IPS-NIHi7 (cell line): Measurements from ENCODE around the gene HOXC4.
A peak's percentile ranks its signal among the peaks of the same experiment; 100 is the strongest.
"Not testable (repeated sequence)": the region's sequence is repeated elsewhere in the genome, so short reads cannot be mapped to it uniquely, and the experiment has no call there.

Experiments used
- DNase-seq: peaks from one replicate; pipeline ENCODE4 v3.0.0; 2012; ENCODE audit warnings: mixed read lengths; ENCODE audit errors: extremely low spot score

The HOXC4 gene

DNA sequence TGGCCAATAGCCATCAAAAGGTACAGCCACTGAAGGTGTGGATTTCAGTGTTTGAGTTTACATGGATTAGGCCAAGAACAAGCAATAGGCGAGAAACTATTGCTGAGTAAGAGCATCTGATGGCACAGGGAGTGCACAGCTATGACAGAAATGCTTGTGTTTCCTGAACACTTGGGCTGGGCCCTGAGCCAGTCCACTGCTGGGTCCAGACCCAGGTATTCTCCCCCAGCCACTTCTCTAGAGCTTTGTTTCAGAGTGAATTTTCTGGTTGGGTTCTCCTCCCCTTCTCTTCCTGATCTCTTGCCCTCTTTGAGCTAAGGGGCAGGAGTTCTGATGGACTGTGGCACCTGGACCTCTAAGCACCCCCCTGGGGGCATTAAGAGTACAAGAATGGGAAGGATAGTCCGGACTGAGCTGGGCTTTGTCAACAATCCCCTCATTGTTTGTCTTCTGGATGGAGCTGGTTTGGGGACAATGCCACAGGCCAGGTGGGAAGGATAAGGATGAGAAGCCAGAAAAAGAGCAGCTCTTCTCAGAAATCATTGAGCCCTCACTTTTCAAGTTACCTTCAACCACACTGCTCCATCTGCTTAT is 12.4 kb upstream of the HOXC4 start:
- no peak for DNase-seq

DNA sequence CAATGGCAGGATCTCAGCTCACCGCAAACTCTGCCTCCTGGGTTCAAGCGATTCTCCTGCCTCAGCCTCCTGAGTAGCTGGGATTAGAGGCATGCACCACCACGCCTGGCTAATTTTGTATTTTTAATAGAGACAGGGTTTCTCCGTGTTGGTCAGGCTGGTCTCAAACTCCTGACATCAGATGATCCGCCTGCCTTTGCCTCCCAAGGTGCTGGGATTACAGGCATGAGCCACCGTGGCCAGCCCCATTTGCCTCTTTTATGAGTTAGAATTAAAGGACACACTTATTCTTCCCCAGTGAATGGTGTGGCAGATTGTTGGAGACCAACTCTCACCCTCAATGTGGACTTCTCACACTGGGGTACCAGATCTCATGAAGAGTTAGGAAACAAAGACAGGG is 11.6 kb upstream of the HOXC4 start:
- not testable (repeated sequence) for DNase-seq

DNA sequence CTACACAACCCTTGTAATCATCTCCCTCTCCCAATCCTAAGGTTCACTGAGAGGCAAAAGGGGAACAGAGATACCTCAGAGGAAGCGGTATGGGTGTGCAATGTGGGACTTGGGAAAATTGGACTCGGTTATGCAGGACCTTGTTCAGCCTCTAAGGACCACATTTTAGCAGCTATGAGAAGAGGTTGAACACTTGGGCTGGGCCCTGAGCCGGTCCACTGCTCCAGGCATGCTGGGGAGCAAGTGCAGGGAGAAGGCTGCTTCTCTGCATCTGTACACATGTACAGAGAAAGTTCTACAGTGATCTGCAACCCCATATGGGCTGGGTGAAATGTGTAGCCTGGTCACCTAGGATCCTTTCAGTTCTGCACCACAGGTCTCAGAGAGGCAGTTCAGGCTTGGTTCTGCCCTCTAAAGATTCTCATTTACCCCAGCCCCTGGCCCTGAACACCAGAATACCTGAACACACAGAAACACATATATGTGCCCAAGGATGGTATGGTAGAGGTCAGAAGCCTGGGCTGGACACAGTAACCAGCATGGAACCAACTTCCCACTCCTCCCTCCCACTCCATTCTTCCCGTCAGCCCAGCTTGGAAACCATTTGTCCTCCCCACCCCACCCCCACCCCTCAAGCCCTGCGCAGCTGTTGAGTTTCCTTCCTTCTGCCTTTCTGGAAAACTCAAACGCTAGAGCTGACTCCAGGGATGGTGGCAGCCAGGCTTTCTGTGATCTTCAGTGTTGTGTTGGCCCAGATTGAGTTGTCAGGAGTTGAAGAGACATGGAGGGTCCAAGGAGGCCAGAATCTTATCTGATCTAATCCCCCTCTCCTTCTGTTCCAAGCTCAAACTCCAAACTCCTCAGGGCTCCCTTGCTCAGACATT is 10.4 kb upstream of the HOXC4 start:
- DNase-seq = no peak

DNA sequence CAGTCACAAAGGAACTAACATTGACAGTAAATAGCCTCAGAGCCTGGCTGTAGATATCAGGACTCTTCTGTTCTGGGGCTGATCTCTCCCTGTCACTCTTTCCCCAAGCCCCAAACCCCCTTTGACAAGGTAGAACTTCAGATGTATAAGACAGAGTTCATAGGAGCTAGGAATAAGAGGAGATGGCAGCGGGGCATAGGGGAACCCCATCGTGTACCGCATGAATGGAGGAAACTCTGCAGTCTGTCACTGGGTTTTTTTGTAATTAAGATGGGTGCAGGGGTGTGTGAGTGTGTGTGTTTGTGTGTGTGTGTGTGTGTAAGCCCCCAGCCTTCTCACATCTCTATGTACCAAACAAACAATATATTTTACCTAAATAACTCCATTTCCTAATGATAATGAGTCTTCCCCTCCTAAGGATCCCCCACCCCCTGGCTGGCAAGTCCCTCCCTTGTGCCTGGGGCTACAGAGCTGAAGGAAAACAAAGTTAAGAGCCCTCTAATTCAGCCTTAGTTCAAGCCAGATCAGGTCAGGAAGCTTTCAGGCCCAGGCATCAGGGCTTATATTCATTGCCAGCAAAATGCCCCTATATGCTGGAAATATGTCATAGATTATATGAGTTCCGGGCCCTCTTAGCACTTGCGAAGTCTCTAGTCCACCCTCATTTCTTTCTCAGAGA is 9.1 kb upstream of the HOXC4 start:
- no peak for DNase-seq

DNA sequence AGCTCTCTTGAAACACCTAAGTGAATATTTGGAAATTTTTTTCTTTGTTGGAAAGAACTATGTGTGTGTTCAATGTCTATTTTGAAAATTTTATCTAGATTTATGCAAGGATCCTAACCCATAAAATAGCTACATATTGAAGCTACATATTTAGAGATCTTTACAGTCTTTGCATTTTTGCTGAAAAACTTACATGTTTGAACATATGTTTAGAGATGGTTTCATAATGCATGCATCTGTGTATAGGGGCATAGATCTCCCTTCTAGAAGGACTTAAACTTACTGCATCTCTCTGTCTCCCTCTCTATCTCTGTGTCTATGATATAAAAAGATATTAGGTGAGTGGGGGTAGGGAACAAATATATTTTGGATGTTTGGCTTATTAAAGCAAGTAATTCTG is 8.2 kb upstream of the HOXC4 start:
- no peak for DNase-seq

DNA sequence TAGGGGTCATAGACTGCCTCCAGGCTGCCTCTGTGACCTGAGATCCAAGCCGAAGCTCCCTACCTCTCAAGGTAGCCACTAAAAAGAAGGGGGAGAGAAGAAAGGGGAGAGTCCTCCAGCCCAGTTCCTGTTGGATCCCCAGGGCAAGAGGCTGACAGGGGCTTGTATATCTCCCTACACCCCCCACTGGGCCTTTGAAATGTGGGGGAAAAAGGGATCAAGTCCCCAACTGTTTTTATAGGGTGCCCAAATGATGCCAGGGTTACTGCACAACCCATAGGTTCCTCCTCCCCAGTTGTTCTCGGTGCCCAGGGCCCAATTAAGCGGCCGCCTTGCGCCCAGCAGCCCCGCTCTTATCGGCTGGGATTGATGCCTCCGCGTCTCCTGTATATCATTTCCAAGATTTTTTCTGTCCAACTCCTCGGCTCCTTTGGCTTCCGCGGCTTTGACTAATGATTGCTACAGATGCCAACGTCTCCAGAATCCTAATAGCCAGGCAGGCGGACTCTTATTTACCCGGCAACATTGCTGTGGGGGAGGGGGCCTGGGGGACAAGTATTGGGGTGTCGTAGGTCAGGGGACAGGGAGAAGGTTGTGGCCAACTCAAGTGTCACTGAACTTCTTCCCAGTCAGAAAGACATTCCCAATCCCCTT is 7.6 kb upstream of the HOXC4 start:
- DNase-seq = no peak

DNA sequence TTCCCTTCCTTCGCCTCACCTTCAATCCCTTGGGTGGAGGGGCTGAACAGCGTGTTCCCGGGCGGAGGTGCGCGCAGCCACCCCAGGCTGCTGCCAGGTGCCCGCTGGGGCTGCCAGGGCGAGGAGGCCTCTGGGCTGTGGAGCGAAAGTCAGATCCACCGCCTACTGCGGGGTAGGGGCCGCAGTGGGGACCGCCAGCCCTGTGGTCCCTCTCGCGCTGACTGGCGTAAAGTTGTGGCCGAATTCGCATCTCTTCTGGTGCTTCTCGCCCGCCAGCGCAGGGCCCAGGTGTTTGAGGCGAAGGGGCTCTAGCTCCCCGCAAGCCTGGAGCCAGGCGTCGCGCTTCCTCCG is 6.9 kb upstream of the HOXC4 start:
- peak; percentile 22 for DNase-seq

DNA sequence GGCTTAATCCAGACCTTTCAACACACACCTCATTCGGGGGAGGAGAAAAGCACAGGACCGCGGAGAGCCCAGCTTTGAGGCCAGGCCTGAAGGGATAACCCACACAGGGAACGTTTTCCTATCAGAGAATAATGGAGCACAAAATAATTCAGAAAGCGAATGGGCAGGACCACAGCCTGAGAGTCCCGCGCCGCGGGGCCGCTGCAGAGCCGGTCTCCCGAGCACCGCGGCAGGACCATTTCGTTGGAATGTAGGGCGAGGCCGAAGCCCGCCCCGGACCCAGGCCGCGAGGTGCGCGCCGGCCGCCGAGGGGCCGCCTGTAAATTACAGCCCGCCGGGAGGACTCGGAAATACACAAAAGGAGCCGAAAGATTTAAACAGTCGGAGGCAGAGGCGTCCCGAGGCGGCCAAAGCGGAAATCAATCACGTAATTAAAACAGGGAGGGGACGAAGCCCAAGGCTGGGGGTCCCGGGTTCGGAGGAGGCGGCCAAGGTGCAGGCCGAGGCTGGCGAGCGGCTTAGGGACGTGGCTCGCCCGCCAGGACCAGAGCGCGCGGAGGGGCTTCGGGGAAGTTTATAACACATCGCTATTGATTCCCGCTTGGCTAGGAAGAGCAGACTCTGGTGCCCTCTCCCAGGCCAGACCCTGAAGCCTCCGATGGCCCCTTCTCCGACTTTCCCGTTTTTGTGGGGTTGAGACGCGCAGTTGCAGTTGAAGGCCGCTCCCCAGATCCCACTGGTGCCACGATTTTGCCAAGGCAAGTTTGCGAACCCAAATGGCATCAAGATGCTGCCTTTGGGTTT is 6.3 kb upstream of the HOXC4 start:
- peak; percentile 40 for DNase-seq

DNA sequence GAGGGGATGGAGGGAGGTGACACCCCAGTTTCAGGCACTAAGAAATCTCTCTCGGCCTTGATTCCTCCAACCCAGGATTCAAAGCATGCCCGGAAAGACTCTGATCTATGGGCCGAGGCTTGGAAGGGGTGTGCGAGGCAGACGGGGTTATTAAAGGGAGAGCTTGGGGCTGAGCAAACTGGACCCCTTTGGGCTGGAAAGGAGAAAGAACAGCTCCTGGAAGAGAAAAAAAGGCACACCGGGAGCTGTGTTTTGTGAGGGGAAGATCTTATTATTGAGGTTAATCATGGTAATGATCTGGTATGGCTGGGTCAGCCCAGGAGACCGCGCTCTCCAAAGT is 5.7 kb upstream of the HOXC4 start:
- no peak for DNase-seq

DNA sequence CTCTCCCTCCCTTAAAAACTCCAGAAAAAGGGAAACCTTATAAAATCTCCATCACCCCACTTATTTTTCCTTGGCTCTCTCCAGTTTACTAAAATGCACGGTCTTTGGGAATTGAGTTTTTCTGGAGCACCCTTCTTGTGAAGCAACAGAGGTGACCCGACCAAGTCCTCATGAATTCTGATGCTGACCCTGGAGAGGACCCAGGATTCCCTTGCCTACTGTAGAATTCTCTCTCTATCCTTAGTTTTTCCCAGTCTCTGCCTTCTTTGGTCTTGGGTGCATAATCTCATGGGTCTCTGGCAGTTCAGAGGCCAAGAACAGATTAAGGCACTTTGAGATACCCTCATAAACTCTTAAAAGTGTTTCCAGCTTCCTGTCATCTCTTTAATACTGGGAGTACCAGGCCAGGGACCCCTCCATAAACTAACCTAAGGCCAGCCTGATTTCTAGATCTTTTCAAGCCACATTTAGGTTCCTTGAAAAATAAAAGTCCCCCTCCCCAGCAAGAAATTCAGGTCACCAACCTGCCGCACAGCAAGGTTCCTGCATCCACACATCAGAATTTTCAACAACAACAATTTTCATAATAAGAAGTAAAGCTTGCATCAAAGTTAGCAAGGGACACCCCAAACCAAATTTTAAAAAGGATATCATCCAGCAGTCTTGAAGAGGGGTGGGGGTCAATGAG is 5.1 kb upstream of the HOXC4 start:
- no peak for DNase-seq

DNA sequence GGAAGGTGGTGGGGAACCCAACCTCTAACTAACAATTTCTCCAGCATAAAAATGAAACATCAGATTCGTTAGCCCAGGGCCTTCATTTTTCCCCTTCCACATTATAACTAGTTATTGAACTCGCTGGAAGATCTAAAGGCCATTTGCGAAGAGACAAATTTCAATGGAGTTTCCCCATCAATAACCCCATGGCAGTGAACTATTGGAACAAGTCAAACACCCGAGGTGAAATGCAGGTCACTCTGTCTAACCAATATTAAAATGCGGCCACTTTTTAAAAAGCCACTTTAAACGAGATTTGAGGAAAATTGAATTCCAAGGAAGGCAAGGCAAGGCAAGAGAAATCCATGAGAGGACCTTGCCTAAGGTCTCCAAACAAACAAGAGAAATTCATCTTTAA is 4.5 kb upstream of the HOXC4 start:
- DNase-seq = no peak

DNA sequence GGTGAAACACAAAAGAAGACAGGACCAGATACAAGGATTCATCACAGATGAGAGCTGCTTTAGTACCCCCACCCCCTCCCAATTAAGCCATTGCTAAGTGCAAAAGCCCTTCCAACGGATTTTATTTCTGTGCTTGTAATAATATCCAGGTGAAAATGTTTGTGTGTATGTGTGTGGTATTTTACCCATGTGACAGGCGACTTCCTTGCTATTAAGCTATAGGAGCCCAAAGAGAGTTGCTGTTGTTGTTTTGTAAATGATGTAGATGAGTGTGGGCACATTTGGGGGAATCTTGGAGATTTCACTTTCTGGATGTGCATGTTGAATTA is 3.2 kb upstream of the HOXC4 start:
- no peak for DNase-seq

DNA sequence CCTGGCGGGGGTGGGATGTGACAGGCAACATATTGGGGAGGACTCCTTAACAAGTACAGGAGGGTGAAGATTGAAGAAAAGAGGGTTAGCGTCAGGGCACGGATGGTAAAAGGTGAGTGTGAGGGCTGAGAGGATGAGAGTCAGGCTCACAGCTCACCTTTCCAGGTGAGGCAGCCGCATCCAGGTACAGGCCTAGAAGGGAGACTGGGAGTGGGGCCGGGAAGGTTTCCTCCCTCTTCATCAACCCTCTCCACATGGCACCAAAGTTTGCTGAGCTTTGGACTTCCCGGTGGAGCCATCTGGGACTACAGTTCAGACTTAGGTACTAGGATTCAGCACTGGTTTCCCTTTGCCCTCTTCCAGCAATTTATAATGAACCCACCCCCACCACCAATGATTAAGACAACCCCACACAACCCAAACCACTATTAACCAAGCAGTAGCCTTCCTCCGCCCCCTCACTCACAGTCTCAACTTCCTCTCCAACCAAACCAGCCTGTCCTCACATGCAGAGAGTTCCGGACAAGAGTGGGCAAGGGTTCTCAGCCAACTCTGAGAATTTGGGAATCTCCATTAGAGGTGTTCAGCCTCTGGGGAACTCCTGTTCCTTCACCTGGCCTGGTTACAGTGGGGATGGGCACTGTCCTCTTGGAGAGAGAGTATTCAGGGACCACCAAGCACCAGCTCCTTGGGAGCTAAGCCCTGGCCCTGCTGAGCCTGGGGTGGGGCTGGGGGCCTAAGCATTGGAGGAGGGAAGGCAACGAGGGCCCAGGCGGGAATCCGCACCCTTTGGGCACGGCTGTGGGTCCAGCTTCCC is 2.4 kb upstream of the HOXC4 start:
- peak; percentile 27 for DNase-seq

DNA sequence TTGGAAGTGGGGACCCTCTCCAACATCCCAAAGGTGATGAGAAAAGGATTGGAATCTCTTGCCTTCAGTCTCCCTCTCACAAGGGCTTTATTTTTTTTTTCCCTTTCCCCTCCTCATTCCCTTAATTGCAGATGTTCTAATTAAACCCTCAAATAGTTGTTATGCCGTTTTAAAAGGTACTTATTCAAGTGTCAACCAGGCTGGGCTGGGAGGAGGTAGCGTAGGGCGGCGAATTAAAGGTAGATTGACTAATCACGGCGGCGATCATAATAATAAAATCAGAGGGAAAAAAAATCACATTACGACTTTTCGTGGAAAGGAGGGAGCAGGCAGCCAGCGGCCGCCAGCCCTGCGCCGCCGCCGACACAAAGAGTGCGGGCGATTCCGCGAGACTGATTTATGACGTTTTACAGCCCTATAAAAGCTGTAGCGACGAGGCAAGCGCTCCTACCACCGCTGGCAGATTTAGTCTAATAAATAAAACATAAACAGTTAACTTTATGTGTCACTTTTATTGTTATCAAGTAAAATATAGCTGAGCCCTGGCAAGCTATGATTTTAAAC is 1.7 kb upstream of the HOXC4 start:
- no peak for DNase-seq

DNA sequence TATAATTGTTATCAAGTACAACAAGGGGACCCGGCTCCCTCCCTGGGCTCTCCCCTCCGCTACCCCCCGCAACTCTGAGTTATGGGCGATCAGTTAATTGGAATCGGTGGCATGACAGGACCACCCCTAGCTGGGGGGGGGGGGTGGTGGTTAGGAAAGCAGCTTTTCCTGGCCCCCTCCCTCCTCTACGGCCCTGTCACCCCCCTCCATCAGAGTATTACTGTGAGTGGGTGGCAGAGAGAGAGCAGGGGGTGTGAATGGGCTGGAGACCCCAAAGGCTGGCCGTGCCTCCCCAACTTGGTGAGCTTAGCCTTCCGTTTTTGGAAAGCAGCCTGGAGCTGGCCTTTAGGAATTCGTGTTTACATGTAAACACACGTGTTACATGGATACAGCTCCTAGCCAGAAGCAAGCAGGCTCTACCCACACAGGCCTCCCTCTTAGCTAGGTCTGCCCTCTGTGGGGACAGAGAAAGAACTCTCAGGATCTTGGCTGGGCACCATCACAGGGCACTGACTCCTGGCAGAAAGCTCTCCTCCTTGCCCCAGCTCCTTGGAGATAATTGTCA is 1.1 kb upstream of the HOXC4 start:
- no peak for DNase-seq

DNA sequence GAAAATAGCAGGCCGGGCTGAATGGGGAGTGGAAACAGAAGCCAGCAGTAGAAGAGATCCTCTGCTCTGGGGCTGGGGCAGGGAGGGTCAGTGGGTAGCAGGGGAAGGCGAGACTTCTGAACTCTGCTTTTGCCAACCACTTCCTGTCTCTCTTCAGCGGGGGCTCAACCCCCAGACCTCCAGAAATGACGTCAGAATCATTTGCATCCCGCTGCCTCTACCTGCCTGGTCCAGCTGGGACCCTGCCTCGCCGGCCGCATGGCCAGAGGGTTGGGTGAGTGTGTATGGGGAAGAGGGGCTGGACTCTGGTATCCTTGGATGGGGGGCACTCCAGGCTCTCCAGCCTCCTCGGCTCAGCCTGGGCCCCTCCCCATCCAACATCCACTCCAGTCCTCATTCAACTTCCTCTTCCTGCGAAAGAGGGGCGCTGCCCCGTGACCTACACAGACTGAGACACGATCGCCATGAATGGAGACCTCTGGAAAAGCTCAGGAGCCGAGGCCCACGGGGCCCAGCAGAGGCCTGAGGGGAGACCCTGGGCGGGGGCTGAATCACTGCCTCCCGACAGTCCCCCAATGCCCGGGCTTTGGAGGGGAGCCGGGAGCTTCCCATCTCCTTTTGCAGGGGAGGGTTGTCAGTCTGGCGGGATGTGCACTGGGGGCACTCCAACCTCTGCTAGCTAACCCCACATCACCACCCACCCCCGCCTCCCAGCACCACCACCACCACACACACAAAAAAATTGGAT is 458 bp upstream of the HOXC4 start:
- peak; percentile 22 for DNase-seq

DNA sequence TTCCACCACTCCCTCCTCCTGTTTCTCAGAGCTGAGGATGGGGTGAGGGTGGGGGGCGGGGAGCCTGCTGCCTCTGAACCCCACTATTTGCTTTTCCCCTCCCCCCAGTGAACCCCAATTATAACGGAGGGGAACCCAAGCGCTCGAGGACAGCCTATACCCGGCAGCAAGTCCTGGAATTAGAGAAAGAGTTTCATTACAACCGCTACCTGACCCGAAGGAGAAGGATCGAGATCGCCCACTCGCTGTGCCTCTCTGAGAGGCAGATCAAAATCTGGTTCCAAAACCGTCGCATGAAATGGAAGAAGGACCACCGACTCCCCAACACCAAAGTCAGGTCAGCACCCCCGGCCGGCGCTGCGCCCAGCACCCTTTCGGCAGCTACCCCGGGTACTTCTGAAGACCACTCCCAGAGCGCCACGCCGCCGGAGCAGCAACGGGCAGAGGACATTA is 1.1 kb downstream of the HOXC4 start:
- DNase-seq = no peak

DNA sequence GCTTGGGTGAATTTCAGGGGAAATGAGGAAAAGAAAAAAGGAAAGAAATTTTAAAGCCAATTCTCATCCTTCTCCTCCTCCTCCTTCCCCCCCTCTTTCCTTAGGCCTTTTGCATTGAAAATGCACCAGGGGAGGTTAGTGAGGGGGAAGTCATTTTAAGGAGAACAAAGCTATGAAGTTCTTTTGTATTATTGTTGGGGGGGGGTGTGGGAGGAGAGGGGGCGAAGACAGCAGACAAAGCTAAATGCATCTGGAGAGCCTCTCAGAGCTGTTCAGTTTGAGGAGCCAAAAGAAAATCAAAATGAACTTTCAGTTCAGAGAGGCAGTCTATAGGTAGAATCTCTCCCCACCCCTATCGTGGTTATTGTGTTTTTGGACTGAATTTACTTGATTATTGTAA is 1.9 kb downstream of the HOXC4 start:
- DNase-seq = no peak

DNA sequence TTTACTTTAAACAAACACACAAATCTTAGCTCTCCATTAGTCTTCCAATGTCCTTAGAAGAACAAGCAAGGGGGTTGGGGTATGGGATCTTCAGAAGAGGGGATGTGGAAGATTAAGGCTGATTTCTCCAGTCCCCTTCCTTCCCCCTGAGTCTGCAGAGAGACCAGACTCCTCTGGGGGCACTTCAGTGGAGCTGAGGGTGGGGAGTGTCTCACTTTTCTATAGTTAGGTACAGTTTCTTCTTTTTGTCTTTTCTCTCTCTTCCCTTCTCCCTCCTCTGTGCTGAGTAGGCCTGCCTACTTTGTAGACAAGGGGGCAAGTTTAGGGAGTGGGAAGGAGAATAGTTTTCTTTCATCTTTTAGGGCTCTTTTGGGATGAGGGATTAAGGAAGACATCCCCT is 2.5 kb downstream of the HOXC4 start:
- no peak for DNase-seq
